C4-2B (cell line): ENCODE results near the gene KLHL22.
"Not testable (repeated sequence)": the region's sequence is repeated elsewhere in the genome, so short reads cannot be mapped to it uniquely, and the experiment has no call there.

Experiments used
- CTCF ChIP-seq: fragments of 450-650 bp; conservative IDR thresholded peaks from 2 replicates; pipeline ENCODE4 v1.5.1; 2017; ENCODE audit warnings: mild to moderate bottlenecking
- ZFX ChIP-seq: fragments of 450-650 bp; IDR thresholded peaks from 2 replicates; pipeline ENCODE4 v1.6.1; 2017

GRCh38 chr22:20483143-20483506 lies 12.5 kb downstream of the KLHL22 start:
- not testable (repeated sequence) for TF ChIP-seq CTCF, ZFX
